IMR-90 (cell line): ENCODE results near the gene EEF2K. TPM values are rescaled to one million over a fixed set of nuclear protein-coding genes. Genes with fewer than 3 reads are reported as not detected.

Experiments
- ATAC-seq: fragments of 200-7000 bp; cut with Tn5 transposase; 2 replicates; pipeline ENCODE4 v1.9.1; 2020; ENCODE audit warnings: low read depth, mild to moderate bottlenecking, moderate library complexity
- BruUV-seq: library from RNA; stranded (reverse); fragments of 400-500 nt; replicated peaks from 2 replicates; lab custom pipeline; 2021; lab: Mats Ljungman, UMichigan
- CTCF ChIA-PET: fragments of 300-600 bp; formaldehyde crosslinking; extraction: SDS; loops from one replicate; lab custom pipeline; 2021; ENCODE audit warnings: antibody characterized with exemption; lab: Yijun Ruan, JAX
- POLR2A ChIA-PET: fragments of 300-600 bp; sonication (Branson Sonifier 250); formaldehyde crosslinking; loops from one replicate; lab custom pipeline; 2022; ENCODE audit warnings: antibody characterized with exemption; ENCODE audit not compliant: unreplicated experiment; lab: Charles Lee
- DNase-seq: peaks from one replicate; pipeline ENCODE4 v3.0.0; 2013
- H2AFZ ChIP-seq: replicated peaks from 2 replicates; pipeline ENCODE3; 2013; ENCODE audit warnings: low read length, mild to moderate bottlenecking; ENCODE audit not compliant: poor library complexity
- H2AK5ac ChIP-seq: 2 replicates; pipeline ENCODE4 v1.6.1; 2013; ENCODE audit warnings: low read depth, low read length, inconsistent platforms
- H2AK9ac ChIP-seq: replicated peaks from 2 replicates; pipeline ENCODE3; 2013; ENCODE audit warnings: mild to moderate bottlenecking, low read depth, low read length, moderate library complexity; ENCODE audit not compliant: poor library complexity
- H2BK120ac ChIP-seq: 2 replicates; pipeline ENCODE4 v1.6.1; 2013; ENCODE audit warnings: low read depth, low read length, inconsistent platforms
- H2BK15ac ChIP-seq: 3 replicates; pipeline ENCODE4 v1.6.1; 2013; ENCODE audit warnings: low read depth, low read length, inconsistent platforms
- H2BK20ac ChIP-seq: 2 replicates; pipeline ENCODE4 v1.6.1; 2013; ENCODE audit warnings: low read depth, mild to moderate bottlenecking, inconsistent platforms, low read length, moderate library complexity
- H2BK5ac ChIP-seq: 2 replicates; pipeline ENCODE4 v1.6.1; 2013; ENCODE audit warnings: mild to moderate bottlenecking, low read depth, low read length, inconsistent platforms; ENCODE audit not compliant: poor library complexity, severe bottlenecking
- H3K14ac ChIP-seq: replicated peaks from 2 replicates; pipeline ENCODE4 v1.6.1; 2013; ENCODE audit warnings: low read depth, low read length, inconsistent platforms
- H3K18ac ChIP-seq: 2 replicates; pipeline ENCODE4 v1.6.1; 2013; ENCODE audit warnings: low read depth, low read length, control low read depth
- H3K23ac ChIP-seq: 2 replicates; pipeline ENCODE4 v1.6.1; 2013; ENCODE audit warnings: low read depth, low read length, inconsistent platforms
- H3K27ac ChIP-seq: 2 replicates; pipeline ENCODE4 v1.5.1; 2013; ENCODE audit warnings: mild to moderate bottlenecking, control low read depth, low read length; ENCODE audit not compliant: insufficient read depth
- H3K27me3 ChIP-seq: 2 replicates; pipeline ENCODE4 v1.6.1; 2013; ENCODE audit warnings: low read length; ENCODE audit not compliant: control insufficient read depth, insufficient read depth
- H3K36me3 ChIP-seq: 2 replicates; pipeline ENCODE4 v1.6.1; 2013; ENCODE audit warnings: low read length, mixed read lengths; ENCODE audit not compliant: control insufficient read depth, insufficient read depth
- H3K4ac ChIP-seq: 2 replicates; pipeline ENCODE4 v1.6.1; 2013; ENCODE audit warnings: low read depth, low read length, inconsistent platforms
- H3K4me1 ChIP-seq: 2 replicates; pipeline ENCODE4 v1.6.1; 2013; ENCODE audit warnings: low read length, mixed read lengths; ENCODE audit not compliant: control insufficient read depth, insufficient read depth
- H3K4me2 ChIP-seq: 2 replicates; pipeline ENCODE4 v1.6.1; 2013; ENCODE audit warnings: low read depth, mild to moderate bottlenecking, control low read depth, low read length, moderate library complexity
- H3K4me3 ChIP-seq: 2 replicates; pipeline ENCODE4 v1.5.1; 2013; ENCODE audit warnings: low read depth, mild to moderate bottlenecking, control low read depth, low read length, moderate library complexity; ENCODE audit not compliant: insufficient read depth
- H3K56ac ChIP-seq: 2 replicates; pipeline ENCODE4 v1.6.1; 2013; ENCODE audit warnings: low read length, inconsistent platforms; ENCODE audit not compliant: insufficient read depth; ENCODE audit errors: extremely low read depth
- H3K79me1 ChIP-seq, 2 experiments: 2 replicates each; pipeline ENCODE4 v1.6.1; 2013; ENCODE audit warnings: low read length in 2 of 2, inconsistent platforms in 1 of 2, low read depth in 1 of 2
- H3K9ac ChIP-seq: 2 replicates; pipeline ENCODE4 v1.6.1; 2013; ENCODE audit warnings: low read depth, low read length, control low read depth
- H3K9me1 ChIP-seq: 2 replicates; pipeline ENCODE4 v1.6.1; 2013; ENCODE audit warnings: low read length, inconsistent platforms; ENCODE audit not compliant: insufficient read depth
- H3K9me3 ChIP-seq: 2 replicates; pipeline ENCODE4 v1.6.1; 2013; ENCODE audit warnings: low read length; ENCODE audit not compliant: control insufficient read depth, insufficient read depth
- H4K20me1 ChIP-seq: 2 replicates; pipeline ENCODE4 v1.6.1; 2013; ENCODE audit warnings: low read length, inconsistent platforms; ENCODE audit not compliant: insufficient read depth
- H4K5ac ChIP-seq: 2 replicates; pipeline ENCODE4 v1.6.1; 2013; ENCODE audit warnings: mild to moderate bottlenecking, low read depth, low read length, control low read depth
- H4K8ac ChIP-seq, 2 experiments: 2 replicates each; pipeline ENCODE4 v1.6.1; 2013; ENCODE audit warnings: low read depth in 2 of 2, low read length in 2 of 2, control low read depth in 1 of 2, inconsistent platforms in 1 of 2
- H4K91ac ChIP-seq: 2 replicates; pipeline ENCODE4 v1.6.1; 2013; ENCODE audit warnings: low read depth, low read length, inconsistent platforms; ENCODE audit not compliant: insufficient read depth
- BHLHE40 ChIP-seq: fragments of 150-350 bp; IDR thresholded peaks from 2 replicates; pipeline ENCODE4 v1.6.1; 2016; ENCODE audit warnings: mild to moderate bottlenecking, low read depth, low read length
- CEBPB ChIP-seq: IDR thresholded peaks from 2 replicates; pipeline ENCODE4 v1.6.1; 2012; ENCODE audit warnings: low read depth, low read length, improper control_type of control experiment
- CHD1 ChIP-seq: IDR thresholded peaks from 2 replicates; pipeline ENCODE4 v1.6.1; 2012; ENCODE audit warnings: low read depth, low read length, improper control_type of control experiment
- CTCF ChIP-seq: conservative IDR thresholded peaks from 2 replicates; pipeline ENCODE4 v1.5.1; 2012; ENCODE audit warnings: mild to moderate bottlenecking, low read depth, low read length, improper control_type of control experiment
- ELK1 ChIP-seq: fragments of 150-350 bp; IDR thresholded peaks from 2 replicates; pipeline ENCODE4 v1.6.1; 2016; ENCODE audit warnings: low read depth, mild to moderate bottlenecking, low read length, moderate library complexity, borderline replicate concordance
- FOS ChIP-seq: fragments of 150-350 bp; IDR thresholded peaks from 2 replicates; pipeline ENCODE4 v1.6.1; 2016; ENCODE audit warnings: low read depth, low read length
- MAFK ChIP-seq: IDR thresholded peaks from 2 replicates; pipeline ENCODE4 v1.6.1; 2012; ENCODE audit warnings: low read depth, low read length, improper control_type of control experiment
- MAZ ChIP-seq: IDR thresholded peaks from 2 replicates; pipeline ENCODE4 v1.6.1; 2012; ENCODE audit warnings: low read depth, mild to moderate bottlenecking, low read length, improper control_type of control experiment, moderate library complexity, borderline replicate concordance
- MXI1 ChIP-seq: IDR thresholded peaks from 2 replicates; pipeline ENCODE4 v1.6.1; 2012; ENCODE audit warnings: low read depth, mild to moderate bottlenecking, low read length, moderate library complexity, borderline replicate concordance
- NFE2L2 ChIP-seq: fragments of 150-350 bp; IDR thresholded peaks from 2 replicates; pipeline ENCODE4 v1.6.1; 2016; ENCODE audit warnings: low read depth, mild to moderate bottlenecking, low read length
- POLR2A ChIP-seq: IDR thresholded peaks from 2 replicates; pipeline ENCODE4 v1.6.1; 2012; ENCODE audit warnings: mild to moderate bottlenecking, low read depth, low read length
- RAD21 ChIP-seq: IDR thresholded peaks from 2 replicates; pipeline ENCODE4 v1.6.1; 2012; ENCODE audit warnings: low read length, improper control_type of control experiment
- RCOR1 ChIP-seq: IDR thresholded peaks from 2 replicates; pipeline ENCODE4 v1.6.1; 2012; ENCODE audit warnings: mild to moderate bottlenecking, low read length, improper control_type of control experiment; ENCODE audit not compliant: insufficient replicate concordance
- RFX5 ChIP-seq: IDR thresholded peaks from 2 replicates; pipeline ENCODE4 v1.8.0; 2012; ENCODE audit warnings: low read depth, mild to moderate bottlenecking, low read length, moderate library complexity
- SMC3 ChIP-seq: fragments of 150-350 bp; IDR thresholded peaks from 2 replicates; pipeline ENCODE4 v1.6.1; 2016; ENCODE audit warnings: low read depth, mild to moderate bottlenecking, antibody characterized with exemption, low read length, moderate library complexity
- USF2 ChIP-seq: fragments of 150-350 bp; IDR thresholded peaks from 2 replicates; pipeline ENCODE4 v1.6.1; 2017; ENCODE audit warnings: mild to moderate bottlenecking, antibody characterized with exemption, low read length, low read depth
- WGBS, 2 experiments: methylation state at CpG; one replicate each; pipeline versions ENCODE4 v1.1.5 to v1.1.7; 2013; ENCODE audit warnings: missing lambda C conversion rate in 2 of 2; ENCODE audit not compliant: insufficient read length in 1 of 2; ENCODE audit errors: extremely low coverage in 2 of 2; 5-methylcytosine and 5-hydroxymethylcytosine counted together
- dilution Hi-C: fragments of 300-500 bp; cut with HindIII; formaldehyde crosslinking; loops from one replicate; pipeline ENCODE4 v1.14.3; 2018; ENCODE audit warnings: low sequenced_read_pairs; ENCODE audit not compliant: unreplicated experiment
- in situ Hi-C: fragments of 300-500 bp; cut with MboI; formaldehyde crosslinking; loops from 3 replicates; pipeline ENCODE4 v1.14.3; 2019; ENCODE audit warnings: low sequenced_read_pairs, inconsistent platforms, mixed read lengths
- intact Hi-C: fragments of 100-400 bp; cut with micrococcal nuclease; formaldehyde crosslinking; loops from 2 replicates; pipeline ENCODE4 v1.10.0; 2022
- polyA plus RNA-seq, 3 experiments: library from polyadenylated mRNA; depleted of rRNA; stranded (reverse); fragments of >200 nt; gene quantifications; 2 replicates each; pipeline ENCODE4 v1.2.3, GENCODE V29; 2012; ENCODE audit warnings: low replicate concordance in 1 of 3
- total RNA-seq: library from RNA; depleted of rRNA; stranded (reverse); fragments of >200 nt; gene quantifications from 2 replicates; pipeline ENCODE4 v1.2.3, GENCODE V29; 2012

Gene EEF2K
- total and polyA plus RNA-seq, 2 of the 4 experiments (the other 2 are of a cell fraction): 9.7 to 16.5 TPM

- BruUV-seq: no TSS peak
- Histone ChIP-seq H2BK5ac (no peak overlapping the region), H3K4me1 (peaks cover 4% of the 10 kb centered on the region; the same call in 1 of the 2 replicates), H3K14ac (no peak overlapping the region), H2AFZ (no peak overlapping the region), H4K20me1 (no peaks in the 10 kb centered on the region), H3K23ac (no peak overlapping the region), H2AK9ac (no peak overlapping the region), H3K9ac (no peak overlapping the region), H2BK20ac (no peak overlapping the region), H3K4ac (no peak overlapping the region), H2AK5ac (no peak overlapping the region), H4K8ac (no peak overlapping the region), H3K56ac (no peak overlapping the region), H3K4me2 (no peak overlapping the region), H3K79me1 (no peaks in the 10 kb centered on the region), H3K9me1 (no peaks in the 10 kb centered on the region; the same call in 1 of the 2 replicates), H3K27me3 (no peaks in the 10 kb centered on the region), H2BK120ac (no peak overlapping the region), H4K91ac (no peak overlapping the region), H3K18ac (no peak overlapping the region; the same call in 1 of the 2 replicates), H2BK15ac (no peak overlapping the region), H3K4me3 (no peak overlapping the region), H3K27ac (no peak overlapping the region), H3K36me3 (no peaks in the 10 kb centered on the region; the same call in 1 of the 2 replicates), H4K5ac (no peak overlapping the region), H3K9me3 (no peaks in the 10 kb centered on the region)
- in situ Hi-C loops (loop anchor here (10.0 kb wide), 1 partner anchor 286 kb away; the partner anchor contains the start of genes MOSMO and PDZD9), intact Hi-C loops (loop anchor here (10.0 kb wide), 1 partner anchor 206 kb away; no protein-coding TSS in a partner anchor), dilution Hi-C loops (no loop called here)
- no CpG with 5 or more reads among the region's 5 CpGs for WGBS, 2 experiments
- no peak for ATAC-seq
- DNase-seq: no peak
- POLR2A ChIA-PET: no interaction called here
- CTCF ChIA-PET: no interaction called here
- TF ChIP-seq MAFK (no peak), MXI1 (no peak), RAD21 (no peak), RCOR1 (no peak), FOS (no peak), USF2 (no peak), MAZ (no peak), CEBPB (no peak), SMC3 (no peak), POLR2A (no peak), CTCF (no peak), NFE2L2 (no peak), BHLHE40 (no peak), ELK1 (no peak), CHD1 (no peak), RFX5 (no peak)
Measured at GRCh38 chr16:22291020-22291419, 84.9 kb downstream of the EEF2K start.
